ENCODE results near the gene FBXL16.

GRCh38 chr16:684071-684794, 21.4 kb downstream of the FBXL16 start, which contains the start of gene JMJD8:
- TF ChIP-seq CTCF (IDR thresholded peaks at IDR 0.05) (no peak), EP300 (IDR thresholded peaks at IDR 0.05) (no peak), POLR2AphosphoS5 (IDR thresholded peaks at IDR 0.05) (peak in 2 of 3 donors; percentile 36 to 95), POLR2A (IDR thresholded peaks at IDR 0.05) (peak in 1 of 2 donors; percentile 40)

All from suprapubic skin (tissue), 4 donors.